Neural crest cell (in vitro differentiated cells): ENCODE data around the gene RIPK3. TPM values are rescaled to one million over a fixed set of nuclear protein-coding genes. Genes with fewer than 3 reads are reported as not detected.
"Not testable (repeated sequence)": the region's sequence is repeated elsewhere in the genome, so short reads cannot be mapped to it uniquely, and the experiment has no call there.

Experiments used
- DNase-seq: peaks from one replicate; pipeline ENCODE4 v3.0.0; 2021; ENCODE audit warnings: low read depth, mixed read lengths, low spot score
- H3K27ac Mint-ChIP-seq: one replicate; pipeline ENCODE4 v1.8.0; 2021; ENCODE audit warnings: mild to moderate bottlenecking, mixed read lengths; ENCODE audit not compliant: unreplicated experiment
- H3K27me3 Mint-ChIP-seq: 2 replicates; pipeline ENCODE4 v1.8.0; 2021; ENCODE audit warnings: low read depth, mild to moderate bottlenecking, mixed read lengths
- H3K36me3 Mint-ChIP-seq: 2 replicates; pipeline ENCODE4 v1.8.0; 2021; ENCODE audit warnings: low read depth, mild to moderate bottlenecking, mixed read lengths
- H3K4me1 Mint-ChIP-seq: 2 replicates; pipeline ENCODE4 v1.8.0; 2021; ENCODE audit warnings: mixed read lengths
- H3K4me3 Mint-ChIP-seq: one replicate; pipeline ENCODE4 v1.8.0; 2021; ENCODE audit warnings: mild to moderate bottlenecking, mixed read lengths
- H3K9me3 Mint-ChIP-seq: 2 replicates; pipeline ENCODE4 v1.8.0; 2021; ENCODE audit warnings: mixed read lengths
- total RNA-seq: library from RNA; stranded (reverse); gene quantifications from 2 replicates; pipeline ENCODE4 v1.2.1, GENCODE V29; 2021
- TF ChIP-seq, protein P1 (sequence below): fragments of 200-600 bp; sonication (generic); conservative IDR thresholded peaks from 2 replicates; pipeline ENCODE4 v1.5.0; 2021; ENCODE audit warnings: antibody characterized with exemption, mild to moderate bottlenecking

Gene RIPK3
- total RNA-seq, 1 donor from 2014 or later, result not detected

DNA sequence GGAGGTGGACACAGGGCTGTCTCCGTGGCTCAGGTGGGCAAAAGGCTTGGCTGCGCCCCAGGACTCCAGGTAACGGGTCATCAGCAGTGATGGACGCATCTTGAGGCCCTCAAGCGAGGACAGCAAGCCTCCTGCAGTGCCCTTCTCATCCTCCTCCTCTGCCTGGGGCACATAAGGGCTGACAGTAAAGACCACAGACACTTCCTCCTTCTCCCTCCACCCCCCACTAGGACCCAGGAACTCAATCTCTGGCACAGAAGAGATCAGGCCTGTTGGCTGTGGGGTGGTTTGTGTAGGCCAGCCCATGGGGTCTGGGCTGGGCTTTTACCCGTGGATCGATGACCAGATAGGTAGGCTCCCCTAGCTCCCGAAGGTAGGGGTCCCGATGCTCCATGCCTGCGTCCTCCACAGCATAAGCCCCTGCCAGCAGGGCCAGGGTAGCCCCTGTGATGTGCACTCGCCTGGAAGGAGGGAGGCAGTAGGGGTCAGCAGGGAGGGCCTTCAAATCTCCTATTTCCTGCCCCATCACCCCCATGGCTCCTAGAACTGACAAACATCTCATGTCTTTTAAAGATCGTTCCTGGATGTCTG lies 10.6 kb downstream of the RIPK3 start:
- Mint-ChIP-seq H3K27me3 (peaks cover 39% of the 10 kb centered on the region), H3K9me3 (no peaks in the 10 kb centered on the region), H3K36me3 (no peaks in the 10 kb centered on the region), H3K4me3 (no peak overlapping the region), H3K4me1 (peaks cover 6% of the 10 kb centered on the region), H3K27ac (no peak overlapping the region)
- no peak for DNase-seq
- TF ChIP-seq, protein P1, sequence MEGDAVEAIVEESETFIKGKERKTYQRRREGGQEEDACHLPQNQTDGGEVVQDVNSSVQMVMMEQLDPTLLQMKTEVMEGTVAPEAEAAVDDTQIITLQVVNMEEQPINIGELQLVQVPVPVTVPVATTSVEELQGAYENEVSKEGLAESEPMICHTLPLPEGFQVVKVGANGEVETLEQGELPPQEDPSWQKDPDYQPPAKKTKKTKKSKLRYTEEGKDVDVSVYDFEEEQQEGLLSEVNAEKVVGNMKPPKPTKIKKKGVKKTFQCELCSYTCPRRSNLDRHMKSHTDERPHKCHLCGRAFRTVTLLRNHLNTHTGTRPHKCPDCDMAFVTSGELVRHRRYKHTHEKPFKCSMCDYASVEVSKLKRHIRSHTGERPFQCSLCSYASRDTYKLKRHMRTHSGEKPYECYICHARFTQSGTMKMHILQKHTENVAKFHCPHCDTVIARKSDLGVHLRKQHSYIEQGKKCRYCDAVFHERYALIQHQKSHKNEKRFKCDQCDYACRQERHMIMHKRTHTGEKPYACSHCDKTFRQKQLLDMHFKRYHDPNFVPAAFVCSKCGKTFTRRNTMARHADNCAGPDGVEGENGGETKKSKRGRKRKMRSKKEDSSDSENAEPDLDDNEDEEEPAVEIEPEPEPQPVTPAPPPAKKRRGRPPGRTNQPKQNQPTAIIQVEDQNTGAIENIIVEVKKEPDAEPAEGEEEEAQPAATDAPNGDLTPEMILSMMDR, result no peak

DNA sequence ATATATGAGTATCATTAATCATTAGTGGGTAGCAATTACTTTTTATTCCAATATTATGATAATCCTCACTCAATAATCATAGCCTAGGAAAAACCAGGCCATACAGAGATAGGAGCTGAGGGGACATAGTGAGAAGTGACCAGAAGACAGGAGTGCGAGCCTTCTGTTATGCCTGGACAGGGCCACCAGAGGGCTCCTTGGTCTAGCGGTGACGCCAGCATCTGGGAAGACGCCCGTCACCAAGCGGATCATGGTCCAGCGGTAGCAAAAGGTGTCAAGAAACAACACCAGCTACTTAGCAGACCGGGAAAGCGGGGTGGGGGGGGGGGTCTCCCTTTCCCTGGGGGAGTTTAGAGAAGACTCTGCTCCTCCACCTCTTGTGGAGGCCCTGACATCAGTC lies 11.9 kb downstream of the RIPK3 start:
- H3K27ac Mint-ChIP-seq, H3K36me3 Mint-ChIP-seq, H3K4me1 Mint-ChIP-seq, H3K9me3 Mint-ChIP-seq, H3K4me3 Mint-ChIP-seq: not testable (repeated sequence)
- peak; percentile 49 for DNase-seq
- TF ChIP-seq, protein P1, result peak; percentile 71
- H3K27me3 Mint-ChIP-seq, result peaks cover 29% of the 10 kb centered on the region

GRCh38 chr14:24327303-24327702 lies 12.5 kb downstream of the RIPK3 start:
- TF ChIP-seq, protein P1, result no peak
- Mint-ChIP-seq H3K4me1 (peaks cover 4% of the 10 kb centered on the region), H3K4me3 (no peak overlapping the region), H3K9me3 (no peaks in the 10 kb centered on the region), H3K27me3 (peaks cover 23% of the 10 kb centered on the region), H3K27ac (no peak overlapping the region), H3K36me3 (no peaks in the 10 kb centered on the region)
- DNase-seq, result no peak

DNA sequence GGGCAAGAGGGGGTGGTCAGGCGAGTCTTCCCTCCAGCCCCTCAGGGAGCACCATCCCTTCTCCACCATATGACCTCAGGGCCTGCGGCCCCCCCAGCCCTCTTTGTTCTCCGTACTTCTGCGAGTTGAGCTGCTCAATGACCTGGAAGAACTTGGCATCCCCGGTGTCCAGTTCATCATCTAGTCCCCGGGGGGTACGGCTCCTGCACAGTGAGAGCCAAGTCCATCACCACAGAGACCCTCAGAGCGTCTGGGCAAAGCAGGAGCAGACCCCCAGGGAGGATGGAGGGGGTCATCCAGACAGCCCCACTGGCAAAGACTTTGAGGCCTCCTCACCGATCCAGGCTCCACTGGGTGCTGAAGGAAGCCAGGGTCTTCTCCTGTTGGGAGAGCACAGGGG lies 13.8 kb downstream of the RIPK3 start:
- peaks cover 3% of the 10 kb centered on the region for H3K4me1 Mint-ChIP-seq
- no peak overlapping the region for H3K27ac Mint-ChIP-seq
- DNase-seq, result no peak
- no peaks in the 10 kb centered on the region for H3K9me3 Mint-ChIP-seq
- peaks cover 13% of the 10 kb centered on the region for H3K27me3 Mint-ChIP-seq
- no peaks in the 10 kb centered on the region for H3K36me3 Mint-ChIP-seq
- no peak overlapping the region for H3K4me3 Mint-ChIP-seq
- TF ChIP-seq, protein P1, result no peak

- no peak for DNase-seq
- no peak overlapping the region for H3K27ac Mint-ChIP-seq
- peaks cover 3% of the 10 kb centered on the region for H3K4me1 Mint-ChIP-seq
- H3K9me3 Mint-ChIP-seq, result no peaks in the 10 kb centered on the region
- H3K36me3 Mint-ChIP-seq, result no peaks in the 10 kb centered on the region
- no peak overlapping the region for H3K4me3 Mint-ChIP-seq
- TF ChIP-seq, protein P1, result no peak
- peaks cover 10% of the 10 kb centered on the region for H3K27me3 Mint-ChIP-seq
These were observed 14.7 kb downstream of the RIPK3 start for GRCh38 chr14:24325041-24325530.
